Panc1 (cell line): ENCODE measurements around the gene TOLLIP. TPM values are rescaled to one million over a fixed set of nuclear protein-coding genes. Genes with fewer than 3 reads are reported as not detected.

Source experiments
- ATAC-seq: fragments of 200-7000 bp; cut with Tn5 transposase; 2 replicates; pipeline ENCODE4 v1.9.1; 2020; ENCODE audit warnings: mild to moderate bottlenecking, moderate library complexity
- BruUV-seq: library from RNA; stranded (reverse); fragments of 400-500 nt; replicated peaks from 2 replicates; lab custom pipeline; 2021; lab: Mats Ljungman, UMichigan
- CTCF ChIA-PET: fragments of 300-600 bp; sonication (Branson Sonifier 250); formaldehyde crosslinking; loops from one replicate; lab custom pipeline; 2022; ENCODE audit warnings: antibody characterized with exemption; lab: Charles Lee
- POLR2A ChIA-PET: fragments of 300-600 bp; sonication (Branson Sonifier 250); formaldehyde crosslinking; loops from one replicate; lab custom pipeline; 2022; ENCODE audit warnings: antibody characterized with exemption; lab: Charles Lee
- DNase-seq: peaks from one replicate; pipeline ENCODE4 v3.0.0-alpha.2; 2010; ENCODE audit warnings: low read depth, low spot score
- H3K27ac ChIP-seq: 2 replicates; pipeline ENCODE4 v1.5.1; 2011; ENCODE audit warnings: mild to moderate bottlenecking, low read length, inconsistent platforms
- H3K27me3 ChIP-seq: fragments of 200-500 bp; sonication (Bioruptor generic); 2 replicates; pipeline ENCODE4 v1.6.0; 2014; ENCODE audit warnings: low read length, inconsistent platforms; ENCODE audit not compliant: control insufficient read depth, insufficient read depth
- H3K36me3 ChIP-seq: fragments of 200-500 bp; sonication (Bioruptor generic); 2 replicates; pipeline ENCODE4 v1.5.1; 2014; ENCODE audit warnings: inconsistent platforms, mild to moderate bottlenecking, low read length, moderate library complexity; ENCODE audit not compliant: control insufficient read depth, insufficient read depth
- H3K4me1 ChIP-seq: 2 replicates; pipeline ENCODE4 v1.5.1; 2011; ENCODE audit warnings: inconsistent platforms, mild to moderate bottlenecking, low read length, moderate library complexity; ENCODE audit not compliant: control insufficient read depth, insufficient read depth
- H3K4me3 ChIP-seq, 2 experiments: 2 replicates each; pipeline ENCODE4 v1.5.1; 2011 to 2012; ENCODE audit warnings: low read depth in 2 of 2, low read length in 2 of 2, mild to moderate bottlenecking in 2 of 2, inconsistent platforms in 1 of 2, moderate library complexity in 1 of 2
- H3K9me3 ChIP-seq: fragments of 200-500 bp; sonication (Bioruptor generic); 2 replicates; pipeline ENCODE4 v1.5.1; 2014; ENCODE audit warnings: low read depth, mild to moderate bottlenecking, inconsistent platforms, low read length, moderate library complexity; ENCODE audit not compliant: control insufficient read depth, insufficient read depth
- CTCF ChIP-seq: fragments of 450-650 bp; IDR thresholded peaks from 2 replicates; pipeline ENCODE4 v1.5.1; 2017; ENCODE audit warnings: mild to moderate bottlenecking
- POLR2AphosphoS5 ChIP-seq: IDR thresholded peaks from 2 replicates; pipeline ENCODE4 v1.6.1; 2012; ENCODE audit warnings: mild to moderate bottlenecking, low read depth, low read length, moderate library complexity
- SIN3A ChIP-seq: IDR thresholded peaks from 2 replicates; pipeline ENCODE4 v1.6.1; 2012; ENCODE audit warnings: low read depth, mild to moderate bottlenecking, low read length, moderate library complexity, borderline replicate concordance; ENCODE audit not compliant: insufficient read depth
- TCF7L2 ChIP-seq: IDR thresholded peaks from 2 replicates; pipeline ENCODE4 v1.6.1; 2011; ENCODE audit warnings: mild to moderate bottlenecking, low read depth, low read length, inconsistent platforms
- in situ Hi-C: cut with HindIII; loops from 2 replicates; pipeline ENCODE4 v1.10.0; 2016; ENCODE audit warnings: low sequenced_read_pairs, low pct_unique_long_range_greater_than_20kb
- intact Hi-C: fragments of 100-400 bp; cut with micrococcal nuclease; formaldehyde crosslinking; loops from one replicate; pipeline ENCODE4 v1.10.0; 2022; ENCODE audit not compliant: unreplicated experiment
- total RNA-seq: library from RNA; stranded (reverse); gene quantifications from one replicate; pipeline ENCODE4 v1.2.1, GENCODE V29; 2021; ENCODE audit not compliant: unreplicated experiment
- TF ChIP-seq, protein P1 (sequence below), 2 experiments: IDR thresholded peaks; 2 replicates each; pipeline ENCODE4 v1.6.1; 2011 to 2012; ENCODE audit warnings: low read depth in 2 of 2, control low read depth in 1 of 2, low read length in 1 of 2, mild to moderate bottlenecking in 1 of 2, moderate library complexity in 1 of 2; ENCODE audit not compliant: insufficient read depth in 1 of 2

TOLLIP gene
- total RNA-seq, 1 experiment from 2014 or later, result 141 TPM

GRCh38 chr11:1279674-1280055 lies 29.8 kb downstream of the TOLLIP start:
- POLR2A ChIA-PET, result no interaction called here
- TF ChIP-seq SIN3A (no peak), CTCF (no peak), POLR2AphosphoS5 (no peak), TCF7L2 (no peak)
- TF ChIP-seq, protein P1, sequence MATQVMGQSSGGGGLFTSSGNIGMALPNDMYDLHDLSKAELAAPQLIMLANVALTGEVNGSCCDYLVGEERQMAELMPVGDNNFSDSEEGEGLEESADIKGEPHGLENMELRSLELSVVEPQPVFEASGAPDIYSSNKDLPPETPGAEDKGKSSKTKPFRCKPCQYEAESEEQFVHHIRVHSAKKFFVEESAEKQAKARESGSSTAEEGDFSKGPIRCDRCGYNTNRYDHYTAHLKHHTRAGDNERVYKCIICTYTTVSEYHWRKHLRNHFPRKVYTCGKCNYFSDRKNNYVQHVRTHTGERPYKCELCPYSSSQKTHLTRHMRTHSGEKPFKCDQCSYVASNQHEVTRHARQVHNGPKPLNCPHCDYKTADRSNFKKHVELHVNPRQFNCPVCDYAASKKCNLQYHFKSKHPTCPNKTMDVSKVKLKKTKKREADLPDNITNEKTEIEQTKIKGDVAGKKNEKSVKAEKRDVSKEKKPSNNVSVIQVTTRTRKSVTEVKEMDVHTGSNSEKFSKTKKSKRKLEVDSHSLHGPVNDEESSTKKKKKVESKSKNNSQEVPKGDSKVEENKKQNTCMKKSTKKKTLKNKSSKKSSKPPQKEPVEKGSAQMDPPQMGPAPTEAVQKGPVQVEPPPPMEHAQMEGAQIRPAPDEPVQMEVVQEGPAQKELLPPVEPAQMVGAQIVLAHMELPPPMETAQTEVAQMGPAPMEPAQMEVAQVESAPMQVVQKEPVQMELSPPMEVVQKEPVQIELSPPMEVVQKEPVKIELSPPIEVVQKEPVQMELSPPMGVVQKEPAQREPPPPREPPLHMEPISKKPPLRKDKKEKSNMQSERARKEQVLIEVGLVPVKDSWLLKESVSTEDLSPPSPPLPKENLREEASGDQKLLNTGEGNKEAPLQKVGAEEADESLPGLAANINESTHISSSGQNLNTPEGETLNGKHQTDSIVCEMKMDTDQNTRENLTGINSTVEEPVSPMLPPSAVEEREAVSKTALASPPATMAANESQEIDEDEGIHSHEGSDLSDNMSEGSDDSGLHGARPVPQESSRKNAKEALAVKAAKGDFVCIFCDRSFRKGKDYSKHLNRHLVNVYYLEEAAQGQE (IDR thresholded peaks at IDR 0.05; ENCODE audit: insufficient read depth in 1 of 2, low read depth in 2 of 2, low read length in 1 of 2), result no peak
- CTCF ChIA-PET, result no interaction called here
- H3K4me1 ChIP-seq, result no peaks in the 10 kb centered on the region
- DNase-seq (no peak), ATAC-seq (no peak)
- no peaks in the 10 kb centered on the region for H3K27me3 ChIP-seq
- peaks cover 4% of the 10 kb centered on the region for H3K36me3 ChIP-seq
- H3K4me3 ChIP-seq, result no peak overlapping the region
- in situ Hi-C loops (no loop called here), intact Hi-C loops (no loop called here)
- H3K9me3 ChIP-seq, result no peaks in the 10 kb centered on the region
- no peak overlapping the region for H3K27ac ChIP-seq
- BruUV-seq, result no TSS peak

GRCh38 chr11:1278766-1279673 lies 30.4 kb downstream of the TOLLIP start:
- ATAC-seq (no peak), DNase-seq (no peak)
- H3K9me3 ChIP-seq, result no peaks in the 10 kb centered on the region
- H3K36me3 ChIP-seq, result peaks cover 7% of the 10 kb centered on the region
- intact Hi-C loops, result no loop called here
- in situ Hi-C loops, result no loop called here
- no peak overlapping the region for H3K4me3 ChIP-seq
- no TSS peak for BruUV-seq
- CTCF ChIA-PET, result no interaction called here
- POLR2A ChIA-PET, result no interaction called here
- no peak for TF ChIP-seq POLR2AphosphoS5
- TF ChIP-seq, protein P1 (IDR thresholded peaks at IDR 0.05; ENCODE audit: insufficient read depth in 1 of 2, low read depth in 2 of 2, low read length in 1 of 2), result no peak
- no peak for TF ChIP-seq SIN3A
- no peak for TF ChIP-seq CTCF
- TF ChIP-seq TCF7L2, result no peak
- H3K27ac ChIP-seq, result no peak overlapping the region
- no peaks in the 10 kb centered on the region for H3K4me1 ChIP-seq
- H3K27me3 ChIP-seq, result no peaks in the 10 kb centered on the region
